GM23338 (cell line): ENCODE data around the gene ACSM2A. TPM values are rescaled to one million over a fixed set of nuclear protein-coding genes. Genes with fewer than 3 reads are reported as not detected.
"Not testable (repeated sequence)": the region's sequence is repeated elsewhere in the genome, so short reads cannot be mapped to it uniquely, and the experiment has no call there.

Experiments
- ATAC-seq: fragments of 200-7000 bp; cut with Tn5 transposase; 3 replicates; pipeline ENCODE4 v1.9.1; 2020
- DNase-seq: peaks from one replicate; pipeline ENCODE4 v3.0.0-alpha.2; 2015; ENCODE audit warnings: low spot score
- H2AFZ ChIP-seq: fragments of 200-600 bp; sonication (generic); 2 replicates; pipeline ENCODE4 v1.8.0; 2016; ENCODE audit warnings: antibody characterized with exemption, mild to moderate bottlenecking, moderate library complexity
- H3F3A ChIP-seq: fragments of 200-600 bp; sonication (generic); replicated peaks from 2 replicates; pipeline ENCODE4 v1.8.0; 2017; ENCODE audit warnings: antibody characterized with exemption, mixed run types, low read depth
- H3K27ac ChIP-seq: fragments of 200-600 bp; sonication (generic); 2 replicates; pipeline ENCODE4 v1.6.1; 2016; ENCODE audit warnings: low read depth
- H3K27me3 ChIP-seq: fragments of 200-600 bp; sonication (generic); 2 replicates; pipeline ENCODE4 v1.8.0; 2016; ENCODE audit warnings: mild to moderate bottlenecking, mixed run types, moderate library complexity; ENCODE audit not compliant: insufficient read depth
- H3K36me3 ChIP-seq: fragments of 200-600 bp; sonication (generic); 2 replicates; pipeline ENCODE4 v1.8.0; 2016; ENCODE audit warnings: mild to moderate bottlenecking; ENCODE audit not compliant: insufficient read depth
- H3K4me1 ChIP-seq: fragments of 200-600 bp; sonication (generic); 2 replicates; pipeline ENCODE4 v1.8.0; 2016; ENCODE audit warnings: mild to moderate bottlenecking, moderate library complexity; ENCODE audit not compliant: insufficient read depth
- H3K4me2 ChIP-seq: fragments of 200-600 bp; sonication (generic); 2 replicates; pipeline ENCODE4 v1.7.1; 2017; ENCODE audit warnings: mixed run types
- H3K4me3 ChIP-seq: fragments of 200-600 bp; sonication (generic); 2 replicates; pipeline ENCODE4 v1.6.1; 2016; ENCODE audit warnings: mixed run types
- H3K79me2 ChIP-seq: fragments of 200-600 bp; sonication (generic); replicated peaks from 2 replicates; pipeline ENCODE4 v1.8.0; 2017; ENCODE audit warnings: mild to moderate bottlenecking; ENCODE audit not compliant: insufficient read depth
- H3K9me2 ChIP-seq: fragments of 200-600 bp; sonication (generic); 2 replicates; pipeline ENCODE4 v1.8.0; 2017; ENCODE audit not compliant: insufficient read depth
- H4K20me1 ChIP-seq: fragments of 200-600 bp; sonication (generic); replicated peaks from 2 replicates; pipeline ENCODE4 v1.8.0; 2017; ENCODE audit warnings: mild to moderate bottlenecking; ENCODE audit not compliant: insufficient read depth
- H3K27ac Mint-ChIP-seq: 2 replicates; pipeline ENCODE4 v1.8.0; 2020; ENCODE audit warnings: inconsistent platforms, mild to moderate bottlenecking, moderate library complexity, mixed read lengths
- H3K27me3 Mint-ChIP-seq: 3 replicates; pipeline ENCODE4 v1.8.0; 2022; ENCODE audit warnings: low read depth, mild to moderate bottlenecking, moderate library complexity, mixed read lengths, inconsistent platforms; ENCODE audit not compliant: insufficient read depth, poor library complexity
- H3K36me3 Mint-ChIP-seq: 3 replicates; pipeline ENCODE4 v1.8.0; 2021; ENCODE audit warnings: low read depth, mild to moderate bottlenecking, inconsistent platforms, moderate library complexity, mixed read lengths
- H3K4me1 Mint-ChIP-seq: 3 replicates; pipeline ENCODE4 v1.8.0; 2020; ENCODE audit warnings: mild to moderate bottlenecking, inconsistent platforms, mixed read lengths
- H3K4me3 Mint-ChIP-seq: 3 replicates; pipeline ENCODE4 v1.8.0; 2021; ENCODE audit warnings: moderate library complexity, mild to moderate bottlenecking, inconsistent platforms, mixed read lengths
- H3K9me3 Mint-ChIP-seq: 3 replicates; pipeline ENCODE4 v1.8.0; 2020; ENCODE audit warnings: moderate library complexity, mild to moderate bottlenecking, inconsistent platforms, mixed read lengths
- CREB1 ChIP-seq: fragments of 250-450 bp; sonication (Bioruptor Pico); IDR thresholded peaks from 2 replicates; pipeline ENCODE4 v1.5.0; 2020; ENCODE audit warnings: low read depth, mild to moderate bottlenecking, moderate library complexity
- EZH2phosphoT487 ChIP-seq: fragments of 200-600 bp; sonication (generic); IDR thresholded peaks from one replicate; pipeline ENCODE4 v1.8.1; 2018; ENCODE audit warnings: antibody characterized with exemption; ENCODE audit not compliant: unreplicated experiment
- ZNF331 ChIP-seq: fragments of 250-450 bp; sonication (Bioruptor Pico); IDR thresholded peaks from 2 replicates; pipeline ENCODE4 v1.5.0; 2020; ENCODE audit warnings: low read depth, mild to moderate bottlenecking, moderate library complexity
- polyA plus RNA-seq: library from polyadenylated mRNA; unstranded; fragments of >200 nt; fragmentation: Nextera tagmentation; extraction: Ambion mirVana; gene quantifications from 2 replicates; pipeline ENCODE4 v1.2.1, GENCODE V29; 2016
- total RNA-seq: library from RNA; depleted of rRNA; stranded (reverse); fragments of >200 nt; shearing (Covaris generic); gene quantifications from 2 replicates; pipeline ENCODE4 v1.2.3, GENCODE V29; 2014
- TF ChIP-seq, protein P1 (sequence below): fragments of 250-450 bp; sonication (Bioruptor Pico); IDR thresholded peaks from 2 replicates; pipeline ENCODE4 v1.5.0; 2020; ENCODE audit warnings: mild to moderate bottlenecking, moderate library complexity
- TF ChIP-seq, protein P2 (sequence below): IDR thresholded peaks from one replicate; pipeline ENCODE4 v1.6.1; 2018; ENCODE audit warnings: antibody characterized with exemption; ENCODE audit not compliant: unreplicated experiment

The ACSM2A gene
- total and polyA plus RNA-seq, 2 experiments from 2014 or later, result not detected

DNA sequence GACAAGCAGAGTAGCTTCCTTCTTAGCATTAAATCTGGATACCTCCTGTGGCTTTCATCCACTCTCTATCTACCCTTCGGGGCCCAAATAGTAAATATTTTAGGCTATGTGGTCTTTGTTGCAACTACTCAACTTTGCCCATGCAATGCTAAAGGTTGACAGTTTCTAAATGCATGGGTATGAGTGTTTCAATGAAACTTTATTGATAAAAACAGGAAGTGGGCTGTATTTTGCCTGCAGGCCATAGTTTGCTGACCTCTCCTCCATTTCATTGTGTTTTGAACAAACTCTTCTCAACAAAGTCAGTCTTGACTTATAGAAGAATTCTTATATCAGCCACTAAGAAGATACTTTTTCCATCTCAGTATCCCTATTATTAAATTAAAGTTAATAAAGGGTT, 34.1 kb downstream of the ACSM2A start (continued):
- TF ChIP-seq, protein P1, sequence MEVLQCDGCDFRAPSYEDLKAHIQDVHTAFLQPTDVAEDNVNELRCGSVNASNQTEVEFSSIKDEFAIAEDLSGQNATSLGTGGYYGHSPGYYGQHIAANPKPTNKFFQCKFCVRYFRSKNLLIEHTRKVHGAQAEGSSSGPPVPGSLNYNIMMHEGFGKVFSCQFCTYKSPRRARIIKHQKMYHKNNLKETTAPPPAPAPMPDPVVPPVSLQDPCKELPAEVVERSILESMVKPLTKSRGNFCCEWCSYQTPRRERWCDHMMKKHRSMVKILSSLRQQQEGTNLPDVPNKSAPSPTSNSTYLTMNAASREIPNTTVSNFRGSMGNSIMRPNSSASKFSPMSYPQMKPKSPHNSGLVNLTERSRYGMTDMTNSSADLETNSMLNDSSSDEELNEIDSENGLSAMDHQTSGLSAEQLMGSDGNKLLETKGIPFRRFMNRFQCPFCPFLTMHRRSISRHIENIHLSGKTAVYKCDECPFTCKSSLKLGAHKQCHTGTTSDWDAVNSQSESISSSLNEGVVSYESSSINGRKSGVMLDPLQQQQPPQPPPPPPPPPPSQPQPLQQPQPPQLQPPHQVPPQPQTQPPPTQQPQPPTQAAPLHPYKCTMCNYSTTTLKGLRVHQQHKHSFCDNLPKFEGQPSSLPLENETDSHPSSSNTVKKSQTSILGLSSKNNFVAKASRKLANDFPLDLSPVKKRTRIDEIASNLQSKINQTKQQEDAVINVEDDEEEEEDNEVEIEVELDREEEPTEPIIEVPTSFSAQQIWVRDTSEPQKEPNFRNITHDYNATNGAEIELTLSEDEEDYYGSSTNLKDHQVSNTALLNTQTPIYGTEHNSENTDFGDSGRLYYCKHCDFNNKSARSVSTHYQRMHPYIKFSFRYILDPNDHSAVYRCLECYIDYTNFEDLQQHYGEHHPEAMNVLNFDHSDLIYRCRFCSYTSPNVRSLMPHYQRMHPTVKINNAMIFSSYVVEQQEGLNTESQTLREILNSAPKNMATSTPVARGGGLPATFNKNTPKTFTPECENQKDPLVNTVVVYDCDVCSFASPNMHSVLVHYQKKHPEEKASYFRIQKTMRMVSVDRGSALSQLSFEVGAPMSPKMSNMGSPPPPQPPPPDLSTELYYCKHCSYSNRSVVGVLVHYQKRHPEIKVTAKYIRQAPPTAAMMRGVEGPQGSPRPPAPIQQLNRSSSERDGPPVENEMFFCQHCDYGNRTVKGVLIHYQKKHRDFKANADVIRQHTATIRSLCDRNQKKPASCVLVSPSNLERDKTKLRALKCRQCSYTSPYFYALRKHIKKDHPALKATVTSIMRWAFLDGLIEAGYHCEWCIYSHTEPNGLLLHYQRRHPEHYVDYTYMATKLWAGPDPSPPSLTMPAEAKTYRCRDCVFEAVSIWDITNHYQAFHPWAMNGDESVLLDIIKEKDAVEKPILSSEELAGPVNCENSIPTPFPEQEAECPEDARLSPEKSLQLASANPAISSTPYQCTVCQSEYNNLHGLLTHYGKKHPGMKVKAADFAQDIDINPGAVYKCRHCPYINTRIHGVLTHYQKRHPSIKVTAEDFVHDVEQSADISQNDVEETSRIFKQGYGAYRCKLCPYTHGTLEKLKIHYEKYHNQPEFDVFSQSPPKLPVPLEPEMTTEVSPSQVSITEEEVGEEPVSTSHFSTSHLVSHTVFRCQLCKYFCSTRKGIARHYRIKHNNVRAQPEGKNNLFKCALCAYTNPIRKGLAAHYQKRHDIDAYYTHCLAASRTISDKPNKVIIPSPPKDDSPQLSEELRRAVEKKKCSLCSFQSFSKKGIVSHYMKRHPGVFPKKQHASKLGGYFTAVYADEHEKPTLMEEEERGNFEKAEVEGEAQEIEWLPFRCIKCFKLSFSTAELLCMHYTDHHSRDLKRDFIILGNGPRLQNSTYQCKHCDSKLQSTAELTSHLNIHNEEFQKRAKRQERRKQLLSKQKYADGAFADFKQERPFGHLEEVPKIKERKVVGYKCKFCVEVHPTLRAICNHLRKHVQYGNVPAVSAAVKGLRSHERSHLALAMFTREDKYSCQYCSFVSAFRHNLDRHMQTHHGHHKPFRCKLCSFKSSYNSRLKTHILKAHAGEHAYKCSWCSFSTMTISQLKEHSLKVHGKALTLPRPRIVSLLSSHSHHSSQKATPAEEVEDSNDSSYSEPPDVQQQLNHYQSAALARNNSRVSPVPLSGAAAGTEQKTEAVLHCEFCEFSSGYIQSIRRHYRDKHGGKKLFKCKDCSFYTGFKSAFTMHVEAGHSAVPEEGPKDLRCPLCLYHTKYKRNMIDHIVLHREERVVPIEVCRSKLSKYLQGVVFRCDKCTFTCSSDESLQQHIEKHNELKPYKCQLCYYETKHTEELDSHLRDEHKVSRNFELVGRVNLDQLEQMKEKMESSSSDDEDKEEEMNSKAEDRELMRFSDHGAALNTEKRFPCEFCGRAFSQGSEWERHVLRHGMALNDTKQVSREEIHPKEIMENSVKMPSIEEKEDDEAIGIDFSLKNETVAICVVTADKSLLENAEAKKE (CRISPR knock-in tag), result no peak
- TF ChIP-seq EZH2phosphoT487 (no peak), ZNF331 (CRISPR knock-in tag) (no peak), CREB1 (CRISPR knock-in tag) (no peak)
- TF ChIP-seq, protein P2, sequence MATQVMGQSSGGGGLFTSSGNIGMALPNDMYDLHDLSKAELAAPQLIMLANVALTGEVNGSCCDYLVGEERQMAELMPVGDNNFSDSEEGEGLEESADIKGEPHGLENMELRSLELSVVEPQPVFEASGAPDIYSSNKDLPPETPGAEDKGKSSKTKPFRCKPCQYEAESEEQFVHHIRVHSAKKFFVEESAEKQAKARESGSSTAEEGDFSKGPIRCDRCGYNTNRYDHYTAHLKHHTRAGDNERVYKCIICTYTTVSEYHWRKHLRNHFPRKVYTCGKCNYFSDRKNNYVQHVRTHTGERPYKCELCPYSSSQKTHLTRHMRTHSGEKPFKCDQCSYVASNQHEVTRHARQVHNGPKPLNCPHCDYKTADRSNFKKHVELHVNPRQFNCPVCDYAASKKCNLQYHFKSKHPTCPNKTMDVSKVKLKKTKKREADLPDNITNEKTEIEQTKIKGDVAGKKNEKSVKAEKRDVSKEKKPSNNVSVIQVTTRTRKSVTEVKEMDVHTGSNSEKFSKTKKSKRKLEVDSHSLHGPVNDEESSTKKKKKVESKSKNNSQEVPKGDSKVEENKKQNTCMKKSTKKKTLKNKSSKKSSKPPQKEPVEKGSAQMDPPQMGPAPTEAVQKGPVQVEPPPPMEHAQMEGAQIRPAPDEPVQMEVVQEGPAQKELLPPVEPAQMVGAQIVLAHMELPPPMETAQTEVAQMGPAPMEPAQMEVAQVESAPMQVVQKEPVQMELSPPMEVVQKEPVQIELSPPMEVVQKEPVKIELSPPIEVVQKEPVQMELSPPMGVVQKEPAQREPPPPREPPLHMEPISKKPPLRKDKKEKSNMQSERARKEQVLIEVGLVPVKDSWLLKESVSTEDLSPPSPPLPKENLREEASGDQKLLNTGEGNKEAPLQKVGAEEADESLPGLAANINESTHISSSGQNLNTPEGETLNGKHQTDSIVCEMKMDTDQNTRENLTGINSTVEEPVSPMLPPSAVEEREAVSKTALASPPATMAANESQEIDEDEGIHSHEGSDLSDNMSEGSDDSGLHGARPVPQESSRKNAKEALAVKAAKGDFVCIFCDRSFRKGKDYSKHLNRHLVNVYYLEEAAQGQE, result no peak

DNA sequence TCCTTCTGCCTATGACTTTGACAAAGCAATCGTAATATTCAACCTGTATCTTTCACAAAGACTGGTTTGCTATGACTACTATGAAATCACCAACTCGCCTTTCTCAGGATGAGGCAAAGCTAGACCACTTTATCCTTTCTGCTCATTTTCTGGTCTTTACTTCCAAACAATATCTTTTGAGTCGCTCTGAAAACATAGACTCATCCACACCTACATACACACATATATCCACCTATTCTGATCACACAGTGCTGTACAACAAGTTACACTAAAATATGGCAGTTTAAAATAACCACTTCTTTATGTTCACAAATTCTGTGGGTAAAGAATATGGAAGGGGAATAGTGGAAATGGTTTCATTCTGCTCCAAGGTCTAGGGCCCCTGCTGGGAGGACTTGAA, 39.7 kb downstream of the ACSM2A start:
- not testable (repeated sequence) for H3K36me3 Mint-ChIP-seq, H3K27ac ChIP-seq, DNase-seq, H3K4me1 ChIP-seq, H3K4me2 ChIP-seq, H3K79me2 ChIP-seq, H3K27me3 ChIP-seq, H3K9me3 Mint-ChIP-seq, H3K4me1 Mint-ChIP-seq, H3K9me2 ChIP-seq, H3K4me3 ChIP-seq, H3K27me3 Mint-ChIP-seq, H2AFZ ChIP-seq, H3K36me3 ChIP-seq, H4K20me1 ChIP-seq, H3F3A ChIP-seq, ATAC-seq, H3K4me3 Mint-ChIP-seq, H3K27ac Mint-ChIP-seq

DNA sequence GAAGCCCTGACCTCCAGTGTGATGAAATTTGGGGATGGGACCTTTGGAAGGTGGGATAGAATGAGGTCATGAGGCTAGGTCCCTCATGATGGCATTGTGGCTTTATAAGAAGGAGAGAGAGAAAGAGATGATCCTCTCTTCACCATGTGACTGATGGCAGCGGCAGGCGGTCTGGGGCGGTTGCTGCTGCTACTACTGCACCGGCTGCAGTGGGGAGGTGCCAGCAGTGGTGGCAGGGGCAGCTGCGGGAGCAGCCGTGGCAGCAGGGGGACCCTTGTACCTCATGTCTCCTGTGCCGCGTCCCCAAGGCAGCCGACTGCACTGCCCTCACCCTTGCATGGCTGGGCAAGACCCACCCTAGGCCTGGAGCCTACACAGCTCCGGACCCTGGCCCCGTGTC, 40.1 kb downstream of the ACSM2A start:
- H3K4me3 Mint-ChIP-seq, H3K4me1 ChIP-seq, H3K27ac Mint-ChIP-seq, H3K4me3 ChIP-seq, H3K4me1 Mint-ChIP-seq, H3K27ac ChIP-seq, H4K20me1 ChIP-seq, H3F3A ChIP-seq, H3K9me2 ChIP-seq, H3K9me3 Mint-ChIP-seq, H3K36me3 ChIP-seq, ATAC-seq, H3K27me3 Mint-ChIP-seq, H3K27me3 ChIP-seq, H3K36me3 Mint-ChIP-seq, DNase-seq, H3K79me2 ChIP-seq, H3K4me2 ChIP-seq, H2AFZ ChIP-seq: not testable (repeated sequence)
